HepG2 (cell line): ENCODE results near the gene HSD3B7. TPM values are rescaled to one million over a fixed set of nuclear protein-coding genes. Genes with fewer than 3 reads are reported as not detected.
A peak's percentile ranks its signal among the peaks of the same experiment; 100 is the strongest.

Source experiments
- BHLHE40 ChIP-seq: IDR thresholded peaks from 2 replicates; pipeline ENCODE4 v1.6.1; 2011; ENCODE audit warnings: low read length, improper control_type of control experiment
- CBX5 ChIP-seq: sonication (generic); formaldehyde crosslinking; IDR thresholded peaks from 2 replicates; pipeline ENCODE4 v1.4.0; 2020; ENCODE audit warnings: missing genetic modification reagents, borderline replicate concordance
- CENPT ChIP-seq: sonication (generic); formaldehyde crosslinking; IDR thresholded peaks from 2 replicates; pipeline ENCODE4 v1.8.0; 2022; ENCODE audit warnings: low read depth, mild to moderate bottlenecking, moderate library complexity, missing genetic modification reagents
- HINFP ChIP-seq: sonication (generic); formaldehyde crosslinking; IDR thresholded peaks from 2 replicates; pipeline ENCODE4 v1.4.0; 2020; ENCODE audit warnings: low read depth, mild to moderate bottlenecking, missing genetic modification reagents
- HOXA9 ChIP-seq: sonication (generic); formaldehyde crosslinking; IDR thresholded peaks from 2 replicates; pipeline ENCODE4 v1.8.1; 2022; ENCODE audit warnings: missing genetic modification reagents, mild to moderate bottlenecking, moderate library complexity, borderline replicate concordance
- RFXAP ChIP-seq: sonication (generic); formaldehyde crosslinking; IDR thresholded peaks from 2 replicates; pipeline ENCODE4 v1.4.0; 2020; ENCODE audit warnings: missing genetic modification reagents, borderline replicate concordance
- ZFP90 ChIP-seq: sonication (generic); formaldehyde crosslinking; IDR thresholded peaks from 2 replicates; pipeline ENCODE4 v1.8.0; 2022; ENCODE audit warnings: missing genetic modification reagents, mild to moderate bottlenecking, inconsistent platforms, borderline replicate concordance
- ZNF143 ChIP-seq: sonication (generic); formaldehyde crosslinking; IDR thresholded peaks from 2 replicates; pipeline ENCODE4 v1.4.0; 2020; ENCODE audit warnings: missing genetic modification reagents
- ZNF382 ChIP-seq: sonication (generic); formaldehyde crosslinking; IDR thresholded peaks from 2 replicates; pipeline ENCODE4 v1.5.0; 2020; ENCODE audit warnings: missing genetic modification reagents, mild to moderate bottlenecking, borderline replicate concordance
- ZNF496 ChIP-seq: sonication (generic); formaldehyde crosslinking; IDR thresholded peaks from 2 replicates; pipeline ENCODE4 v1.8.1; 2023; ENCODE audit warnings: mild to moderate bottlenecking, moderate library complexity, missing genetic modification reagents; ENCODE audit not compliant: insufficient replicate concordance
- ZNF687 ChIP-seq: sonication (generic); formaldehyde crosslinking; IDR thresholded peaks from 2 replicates; pipeline ENCODE4 v1.5.1; 2020; ENCODE audit warnings: mild to moderate bottlenecking, missing genetic modification reagents, moderate library complexity
- polyA plus RNA-seq, 8 experiments: library from polyadenylated mRNA; depleted of rRNA in 3 of 8; stranded (reverse) in 7 of 8; unstranded in 1 of 8; fragments of >200 nt; fragmentation: Illumina TruSeq in 4 of 8; extraction: Trizol in 4 of 8; gene quantifications; 2 replicates each; pipeline versions ENCODE4 v1.2.1 to v1.2.3, GENCODE V29; 2011 to 2016; ENCODE audit warnings: low read depth in 4 of 8, missing spikeins in 1 of 8, mixed read lengths in 1 of 8; ENCODE audit not compliant: insufficient read depth in 1 of 8
- total RNA-seq, 5 experiments: library from RNA; depleted of rRNA; stranded (reverse); fragments of >200 nt; fragmentation: Illumina TruSeq; extraction: Trizol; gene quantifications; 2 replicates each; pipeline ENCODE4 v1.2.3, GENCODE V29; 2016; ENCODE audit warnings: low read depth in 1 of 5
- TF ChIP-seq, protein P1 (sequence below): sonication (generic); formaldehyde crosslinking; conservative IDR thresholded peaks from 2 replicates; pipeline ENCODE4 v1.4.0; 2020; ENCODE audit warnings: missing genetic modification reagents
- TF ChIP-seq, protein P2 (sequence below): sonication (generic); formaldehyde crosslinking; IDR thresholded peaks from 2 replicates; pipeline ENCODE4 v1.8.0; 2022; ENCODE audit warnings: mild to moderate bottlenecking, missing genetic modification reagents, borderline replicate concordance
- TF ChIP-seq, protein P3 (sequence below): sonication (generic); IDR thresholded peaks from 2 replicates; pipeline ENCODE4 v1.6.1; 2016; ENCODE audit warnings: low read depth, borderline replicate concordance
- TF ChIP-seq, protein P4 (sequence below): conservative IDR thresholded peaks from 2 replicates; pipeline ENCODE4 v1.6.1; 2018; ENCODE audit warnings: missing genetic modification reagents

HSD3B7 gene
- total and polyA plus RNA-seq, 2 of the 13 experiments (the other 11 are each of a cell fraction or from before 2014, with no cell fraction given), result 32.9 to 69.7 TPM

- TF ChIP-seq ZNF143 (no peak), RFXAP (CRISPR knock-in tag) (peak; percentile 77; the same call in 1 of the 2 replicates), HOXA9 (CRISPR knock-in tag) (0 out of 2 replicates have a peak, but pooled peaks have one; percentile 18), CENPT (CRISPR knock-in tag) (no peak), ZNF687 (CRISPR knock-in tag) (peak; percentile 97), ZNF382 (CRISPR knock-in tag) (no peak), HINFP (CRISPR knock-in tag) (peak; percentile 79), ZNF496 (CRISPR knock-in tag) (no peak), ZFP90 (CRISPR knock-in tag) (peak; percentile 23; the same call in 1 of the 2 replicates), BHLHE40 (0 out of 2 replicates have a peak, but pooled peaks have one; percentile 8), CBX5 (CRISPR knock-in tag) (peak; percentile 74; the same call in 1 of the 2 replicates)
- TF ChIP-seq, protein P1, sequence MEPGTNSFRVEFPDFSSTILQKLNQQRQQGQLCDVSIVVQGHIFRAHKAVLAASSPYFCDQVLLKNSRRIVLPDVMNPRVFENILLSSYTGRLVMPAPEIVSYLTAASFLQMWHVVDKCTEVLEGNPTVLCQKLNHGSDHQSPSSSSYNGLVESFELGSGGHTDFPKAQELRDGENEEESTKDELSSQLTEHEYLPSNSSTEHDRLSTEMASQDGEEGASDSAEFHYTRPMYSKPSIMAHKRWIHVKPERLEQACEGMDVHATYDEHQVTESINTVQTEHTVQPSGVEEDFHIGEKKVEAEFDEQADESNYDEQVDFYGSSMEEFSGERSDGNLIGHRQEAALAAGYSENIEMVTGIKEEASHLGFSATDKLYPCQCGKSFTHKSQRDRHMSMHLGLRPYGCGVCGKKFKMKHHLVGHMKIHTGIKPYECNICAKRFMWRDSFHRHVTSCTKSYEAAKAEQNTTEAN (CRISPR knock-in tag), result no peak
- TF ChIP-seq, protein P2, sequence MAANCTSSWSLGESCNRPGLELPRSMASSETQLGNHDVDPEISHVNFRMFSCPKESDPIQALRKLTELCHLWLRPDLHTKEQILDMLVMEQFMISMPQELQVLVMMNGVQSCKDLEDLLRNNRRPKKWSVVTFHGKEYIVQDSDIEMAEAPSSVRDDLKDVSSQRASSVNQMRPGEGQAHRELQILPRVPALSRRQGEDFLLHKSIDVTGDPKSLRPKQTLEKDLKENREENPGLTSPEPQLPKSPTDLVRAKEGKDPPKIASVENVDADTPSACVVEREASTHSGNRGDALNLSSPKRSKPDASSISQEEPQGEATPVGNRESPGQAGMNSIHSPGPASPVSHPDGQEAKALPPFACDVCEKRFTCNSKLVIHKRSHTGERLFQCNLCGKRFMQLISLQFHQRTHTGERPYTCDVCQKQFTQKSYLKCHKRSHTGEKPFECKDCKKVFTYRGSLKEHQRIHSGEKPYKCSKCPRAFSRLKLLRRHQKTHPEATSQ, result peak; percentile 58; the same call in 1 of the 2 replicates
- TF ChIP-seq, protein P3, sequence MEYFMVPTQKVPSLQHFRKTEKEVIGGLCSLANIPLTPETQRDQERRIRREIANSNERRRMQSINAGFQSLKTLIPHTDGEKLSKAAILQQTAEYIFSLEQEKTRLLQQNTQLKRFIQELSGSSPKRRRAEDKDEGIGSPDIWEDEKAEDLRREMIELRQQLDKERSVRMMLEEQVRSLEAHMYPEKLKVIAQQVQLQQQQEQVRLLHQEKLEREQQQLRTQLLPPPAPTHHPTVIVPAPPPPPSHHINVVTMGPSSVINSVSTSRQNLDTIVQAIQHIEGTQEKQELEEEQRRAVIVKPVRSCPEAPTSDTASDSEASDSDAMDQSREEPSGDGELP, result peak; percentile 99
- TF ChIP-seq, protein P4, sequence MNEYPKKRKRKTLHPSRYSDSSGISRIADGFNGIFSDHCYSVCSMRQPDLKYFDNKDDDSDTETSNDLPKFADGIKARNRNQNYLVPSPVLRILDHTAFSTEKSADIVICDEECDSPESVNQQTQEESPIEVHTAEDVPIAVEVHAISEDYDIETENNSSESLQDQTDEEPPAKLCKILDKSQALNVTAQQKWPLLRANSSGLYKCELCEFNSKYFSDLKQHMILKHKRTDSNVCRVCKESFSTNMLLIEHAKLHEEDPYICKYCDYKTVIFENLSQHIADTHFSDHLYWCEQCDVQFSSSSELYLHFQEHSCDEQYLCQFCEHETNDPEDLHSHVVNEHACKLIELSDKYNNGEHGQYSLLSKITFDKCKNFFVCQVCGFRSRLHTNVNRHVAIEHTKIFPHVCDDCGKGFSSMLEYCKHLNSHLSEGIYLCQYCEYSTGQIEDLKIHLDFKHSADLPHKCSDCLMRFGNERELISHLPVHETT, result peak; percentile 71
Measured at GRCh38 chr16:30949650-30950515, 35.1 kb upstream of the HSD3B7 start (continued).
